Measurements from ENCODE around the gene RAPGEF6. TPM values are rescaled to one million over a fixed set of nuclear protein-coding genes. Genes with fewer than 3 reads are reported as not detected.
"Not testable (repeated sequence)": the region's sequence is repeated elsewhere in the genome, so short reads cannot be mapped to it uniquely, and the experiment has no call there.

Gene RAPGEF6
- total and polyA plus RNA-seq, 8 donors = 18.2 to 23.7 (median 20.1) TPM

DNA sequence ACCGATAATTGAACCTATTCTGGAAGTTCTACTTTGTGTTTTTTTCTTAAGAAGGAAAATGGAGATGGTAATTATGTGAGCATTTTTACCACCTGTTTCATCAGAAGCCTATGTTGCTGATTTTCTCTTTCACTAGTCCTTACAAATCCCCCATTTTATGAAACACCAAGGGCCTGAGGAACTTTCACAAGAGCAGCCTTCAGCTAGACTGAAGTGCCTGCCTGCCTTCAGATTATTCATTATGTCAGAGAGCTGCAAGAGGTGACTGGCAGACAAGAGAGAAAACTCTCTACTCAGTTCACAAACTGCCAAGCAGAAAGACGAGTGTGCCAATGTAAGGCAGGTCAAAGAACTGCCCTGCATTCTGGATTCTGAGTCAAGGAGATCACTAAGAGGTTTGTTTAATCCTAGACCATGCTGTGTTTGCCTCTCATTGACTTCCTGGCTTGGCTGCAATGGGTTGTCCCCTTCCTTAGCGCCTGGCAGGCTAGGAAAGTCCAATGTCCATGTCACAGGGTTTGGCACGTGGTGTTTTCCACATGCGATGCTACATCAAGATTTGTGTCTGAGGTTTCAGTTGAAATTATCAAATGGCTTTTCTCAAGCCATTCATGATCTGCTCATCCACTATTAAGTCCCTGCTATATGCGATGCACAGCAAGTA lies 227.9 kb downstream of the RAPGEF6 start:
- Histone ChIP-seq H3K4me1 (no peaks in the 10 kb centered on the region), H3K9me3 (peaks cover 0 to 11% of the 10 kb centered on the region in 2 donors), H3K36me3 (peaks cover 0 to 35% of the 10 kb centered on the region in 2 donors), H3K4me3 (no peak overlapping the region), H3K27ac (no peak overlapping the region), H3K27me3 (no peaks in the 10 kb centered on the region)
- ATAC-seq (no peak), DNase-seq (no peak)
- intact Hi-C loops (cut with DNase I) = no loop called here
- TF ChIP-seq, protein P1, sequence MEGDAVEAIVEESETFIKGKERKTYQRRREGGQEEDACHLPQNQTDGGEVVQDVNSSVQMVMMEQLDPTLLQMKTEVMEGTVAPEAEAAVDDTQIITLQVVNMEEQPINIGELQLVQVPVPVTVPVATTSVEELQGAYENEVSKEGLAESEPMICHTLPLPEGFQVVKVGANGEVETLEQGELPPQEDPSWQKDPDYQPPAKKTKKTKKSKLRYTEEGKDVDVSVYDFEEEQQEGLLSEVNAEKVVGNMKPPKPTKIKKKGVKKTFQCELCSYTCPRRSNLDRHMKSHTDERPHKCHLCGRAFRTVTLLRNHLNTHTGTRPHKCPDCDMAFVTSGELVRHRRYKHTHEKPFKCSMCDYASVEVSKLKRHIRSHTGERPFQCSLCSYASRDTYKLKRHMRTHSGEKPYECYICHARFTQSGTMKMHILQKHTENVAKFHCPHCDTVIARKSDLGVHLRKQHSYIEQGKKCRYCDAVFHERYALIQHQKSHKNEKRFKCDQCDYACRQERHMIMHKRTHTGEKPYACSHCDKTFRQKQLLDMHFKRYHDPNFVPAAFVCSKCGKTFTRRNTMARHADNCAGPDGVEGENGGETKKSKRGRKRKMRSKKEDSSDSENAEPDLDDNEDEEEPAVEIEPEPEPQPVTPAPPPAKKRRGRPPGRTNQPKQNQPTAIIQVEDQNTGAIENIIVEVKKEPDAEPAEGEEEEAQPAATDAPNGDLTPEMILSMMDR (IDR thresholded peaks at IDR 0.05) = no peak

DNA sequence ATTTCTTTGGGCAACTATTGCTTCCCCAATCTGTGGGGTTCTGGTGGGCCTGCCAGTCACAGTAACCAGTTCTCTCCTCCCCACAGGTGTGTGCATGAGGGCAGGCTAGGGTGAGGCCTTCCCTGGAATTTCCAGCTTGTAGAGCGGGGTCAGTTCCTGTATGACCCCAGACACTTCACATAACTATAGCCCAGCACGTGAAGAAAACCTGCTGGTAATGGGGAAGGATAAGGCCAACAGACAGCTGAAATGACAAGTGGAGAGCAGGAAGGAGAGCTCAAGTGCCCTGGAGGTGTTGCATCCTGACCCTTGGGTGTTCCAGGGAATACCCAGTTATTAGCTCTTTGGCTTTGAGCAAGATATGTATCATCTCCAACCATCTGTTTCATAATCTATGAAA lies 229.0 kb downstream of the RAPGEF6 start:
- Histone ChIP-seq H3K27me3 (no peaks in the 10 kb centered on the region), H3K9me3 (peaks cover 0 to 20% of the 10 kb centered on the region in 2 donors), H3K36me3 (peaks cover 0 to 41% of the 10 kb centered on the region in 2 donors), H3K27ac (no peak overlapping the region), H3K4me1 (no peaks in the 10 kb centered on the region), H3K4me3 (no peak overlapping the region)
- DNase-seq = no peak
- no peak for ATAC-seq
- intact Hi-C loops (cut with DNase I) = no loop called here
- TF ChIP-seq, protein P1 (IDR thresholded peaks at IDR 0.05) = no peak

DNA sequence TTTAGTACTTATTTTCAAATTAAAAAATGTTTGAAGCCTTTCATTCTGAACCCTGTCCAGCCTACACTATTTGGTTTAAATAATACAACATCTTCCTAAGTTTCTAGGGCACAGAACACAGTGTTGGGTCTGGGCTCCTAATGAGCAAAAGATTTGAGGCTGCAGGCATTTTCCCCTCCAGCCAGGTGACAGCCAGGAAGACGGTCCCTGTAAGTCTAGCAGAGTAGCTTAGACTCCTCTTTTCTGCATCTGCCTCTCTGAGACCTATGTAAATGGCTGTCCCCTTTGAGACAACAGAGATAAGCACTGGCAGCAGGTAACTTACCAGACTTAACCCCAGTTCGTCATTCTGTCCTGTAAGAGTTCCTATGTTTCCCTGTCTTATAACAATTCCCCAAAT lies 229.4 kb downstream of the RAPGEF6 start:
- Histone ChIP-seq H3K9me3 (peaks cover 0 to 20% of the 10 kb centered on the region in 2 donors), H3K4me1 (no peaks in the 10 kb centered on the region), H3K27me3 (no peaks in the 10 kb centered on the region), H3K36me3 (peaks cover 0 to 41% of the 10 kb centered on the region in 2 donors), H3K4me3 (no peak overlapping the region), H3K27ac (no peak overlapping the region)
- intact Hi-C loops (cut with DNase I) = no loop called here
- no peak for ATAC-seq
- TF ChIP-seq, protein P1 (IDR thresholded peaks at IDR 0.05) = no peak
- DNase-seq = no peak

DNA sequence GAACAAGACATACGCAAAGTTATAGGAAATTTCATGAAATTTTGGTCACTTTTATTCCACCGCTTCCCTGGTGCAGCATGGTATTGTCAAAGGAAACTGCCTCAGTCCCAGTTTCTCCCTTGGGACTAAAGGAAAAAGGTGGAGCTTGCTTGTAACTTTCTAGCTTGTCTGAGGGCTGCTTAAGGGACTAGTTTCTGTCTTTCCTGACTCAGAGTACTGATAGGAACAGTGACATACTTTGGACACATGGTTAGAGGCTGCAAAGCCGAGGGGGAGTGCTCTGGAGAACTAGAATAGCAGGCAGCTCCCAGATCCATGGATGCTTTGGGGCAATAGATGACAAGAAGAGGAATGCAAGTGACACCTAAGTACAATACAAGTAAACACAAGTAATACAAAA lies 234.4 kb downstream of the RAPGEF6 start:
- intact Hi-C loops (cut with DNase I) = no loop called here
- TF ChIP-seq, protein P1 (IDR thresholded peaks at IDR 0.05) = no peak
- H3K36me3 ChIP-seq = peaks cover 0 to 52% of the 10 kb centered on the region in 2 donors
- no peak for DNase-seq
- ATAC-seq = no peak
- H3K9me3 ChIP-seq = peaks cover 0 to 20% of the 10 kb centered on the region in 2 donors
- H3K4me3 ChIP-seq = no peak overlapping the region
- no peak overlapping the region for H3K27ac ChIP-seq
- H3K27me3 ChIP-seq = no peaks in the 10 kb centered on the region
- H3K4me1 ChIP-seq = no peaks in the 10 kb centered on the region

- peaks cover 0 to 20% of the 10 kb centered on the region in 2 donors for H3K9me3 ChIP-seq
- ATAC-seq; DNase-seq; H3K27ac ChIP-seq; intact Hi-C loops (cut with DNase I); H3K27me3 ChIP-seq; H3K4me3 ChIP-seq; H3K4me1 ChIP-seq: not testable (repeated sequence)
- peaks cover 0 to 64% of the 10 kb centered on the region in 2 donors for H3K36me3 ChIP-seq
Measured at GRCh38 chr5:131399007-131399406, 236.0 kb downstream of the RAPGEF6 start.

All from left lung (tissue), 10 donors.